Caco-2 (cell line): Measurements from ENCODE around the gene LEMD1. TPM values are rescaled to one million over a fixed set of nuclear protein-coding genes. Genes with fewer than 3 reads are reported as not detected.

Source experiments
- BruUV-seq: library from RNA; stranded (reverse); fragments of 400-500 nt; replicated peaks from 2 replicates; lab custom pipeline; 2021; lab: Mats Ljungman, UMichigan
- CTCF ChIA-PET: fragments of 300-600 bp; sonication (Branson Sonifier 250); formaldehyde crosslinking; loops from one replicate; lab custom pipeline; 2022; ENCODE audit warnings: antibody characterized with exemption; lab: Charles Lee
- POLR2A ChIA-PET: fragments of 300-600 bp; sonication (Branson Sonifier 250); formaldehyde crosslinking; loops from one replicate; lab custom pipeline; 2022; ENCODE audit warnings: antibody characterized with exemption; lab: Charles Lee
- DNase-seq, 2 experiments: peaks; one replicate each; pipeline versions ENCODE4 v3.0.0 to v3.0.0-alpha.2; 2020 to 2022
- H3K27me3 ChIP-seq: replicated peaks from 2 replicates; pipeline ENCODE4 v1.6.0; 2011; ENCODE audit warnings: low read length; ENCODE audit not compliant: control insufficient read depth, insufficient read depth
- H3K36me3 ChIP-seq: 2 replicates; pipeline ENCODE4 v1.5.1; 2011; ENCODE audit warnings: low read length; ENCODE audit not compliant: control insufficient read depth, insufficient read depth
- H3K4me1 ChIP-seq: fragments of 250-450 bp; sonication (Bioruptor Pico); 2 replicates; pipeline ENCODE4 v1.5.1; 2020; ENCODE audit warnings: mild to moderate bottlenecking
- H3K4me3 ChIP-seq: 2 replicates; pipeline ENCODE4 v1.5.1; 2011; ENCODE audit warnings: low read depth, mild to moderate bottlenecking, control low read depth, low read length
- H3K9me3 ChIP-seq: fragments of 250-450 bp; sonication (Bioruptor Pico); 2 replicates; pipeline ENCODE4 v1.5.1; 2020; ENCODE audit warnings: mild to moderate bottlenecking, moderate library complexity
- H3K27ac Mint-ChIP-seq: one replicate; pipeline ENCODE4 v1.8.0; 2022; ENCODE audit warnings: mixed read lengths; ENCODE audit not compliant: unreplicated experiment
- H3K27me3 Mint-ChIP-seq: one replicate; pipeline ENCODE4 v1.8.0; 2022; ENCODE audit warnings: mixed read lengths; ENCODE audit not compliant: insufficient read depth, unreplicated experiment
- H3K36me3 Mint-ChIP-seq: one replicate; pipeline ENCODE4 v1.8.0; 2022; ENCODE audit warnings: mild to moderate bottlenecking, mixed read lengths; ENCODE audit not compliant: insufficient read depth, unreplicated experiment
- H3K4me1 Mint-ChIP-seq: one replicate; pipeline ENCODE4 v1.8.0; 2022; ENCODE audit warnings: low read depth, mixed read lengths; ENCODE audit not compliant: unreplicated experiment
- H3K4me3 Mint-ChIP-seq: one replicate; pipeline ENCODE4 v1.8.0; 2022; ENCODE audit warnings: mild to moderate bottlenecking, moderate library complexity, mixed read lengths; ENCODE audit not compliant: unreplicated experiment
- H3K9me3 Mint-ChIP-seq: one replicate; pipeline ENCODE4 v1.8.0; 2022; ENCODE audit warnings: mixed read lengths; ENCODE audit not compliant: unreplicated experiment
- intact Hi-C: fragments of 100-400 bp; cut with micrococcal nuclease; formaldehyde crosslinking; loops from one replicate; pipeline ENCODE4 v1.10.0; 2022; ENCODE audit not compliant: unreplicated experiment
- total RNA-seq: library from RNA; stranded (reverse); gene quantifications from 2 replicates; pipeline ENCODE4 v1.2.3, GENCODE V29; 2022
- TF ChIP-seq, protein P1 (sequence below), 2 experiments: fragments of 200-600 bp in 1 of 2; IDR thresholded peaks; 1 replicate in 1 of 2; 2 replicates in 1 of 2; pipeline versions ENCODE4 v1.5.1 to v1.8.0; 2011 to 2022; ENCODE audit warnings: antibody characterized with exemption in 1 of 2, control low read depth in 1 of 2, inconsistent platforms in 1 of 2, low read depth in 1 of 2, low read length in 1 of 2, mild to moderate bottlenecking in 1 of 2, moderate library complexity in 1 of 2; ENCODE audit not compliant: insufficient read depth in 1 of 2, severe bottlenecking in 1 of 2, unreplicated experiment in 1 of 2

The LEMD1 gene
- total RNA-seq, 1 experiment from 2014 or later = not detected

DNA sequence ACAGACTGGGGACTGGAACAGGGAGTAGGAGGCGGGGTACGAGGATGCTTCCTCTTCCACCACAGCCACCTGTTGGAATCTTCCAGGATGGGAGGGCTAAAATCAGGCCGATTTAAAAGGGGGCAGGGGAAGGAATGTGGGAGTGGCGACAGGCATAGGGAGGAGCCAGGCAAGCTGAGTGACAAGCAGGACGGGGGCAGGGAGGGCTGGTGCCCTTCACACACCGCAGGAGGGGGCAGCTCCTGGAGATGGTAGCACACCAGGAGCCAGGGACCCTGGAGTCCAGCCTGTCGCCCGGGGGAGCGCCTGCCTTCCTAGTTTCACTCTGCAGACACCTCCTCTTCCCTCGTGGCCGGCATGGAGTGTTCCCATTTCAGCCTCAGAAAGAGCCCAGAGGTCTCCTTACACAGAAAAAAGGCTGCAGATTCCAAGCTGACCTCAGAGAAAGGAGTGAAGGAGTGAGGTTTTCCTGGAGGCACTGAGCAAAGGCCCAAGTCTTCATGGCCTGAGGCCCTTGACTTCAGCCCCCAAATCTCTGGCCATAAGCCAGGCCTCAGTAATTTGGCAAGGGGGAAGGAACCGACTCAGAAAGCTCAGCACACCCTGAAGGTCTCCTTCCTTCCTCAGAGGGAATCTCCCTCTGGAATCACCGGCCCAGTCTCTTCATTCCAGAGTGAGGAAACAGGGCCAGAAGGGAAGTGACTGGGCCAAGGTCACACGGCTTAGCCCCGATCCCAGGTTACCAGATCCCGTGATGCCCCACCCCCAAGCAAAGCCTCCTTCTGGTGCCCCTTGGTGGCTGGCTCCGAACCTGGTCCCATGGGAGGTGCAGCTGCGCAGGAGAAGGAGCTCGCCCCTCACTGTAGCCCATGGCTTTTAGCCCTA lies 25.8 kb upstream of the LEMD1 start:
- Mint-ChIP-seq H3K27ac (no peak overlapping the region), H3K4me3 (no peak overlapping the region), H3K4me1 (peaks cover 20% of the 10 kb centered on the region), H3K27me3 (no peaks in the 10 kb centered on the region), H3K9me3 (no peaks in the 10 kb centered on the region), H3K36me3 (no peaks in the 10 kb centered on the region)
- intact Hi-C loops = no loop called here
- no peak overlapping the region for H3K4me3 ChIP-seq
- ChIA-PET CTCF (no interaction called here), POLR2A (no interaction called here)
- no peaks in the 10 kb centered on the region for H3K9me3 ChIP-seq
- DNase-seq = no peak
- H3K36me3 ChIP-seq = no peaks in the 10 kb centered on the region
- no TSS peak for BruUV-seq
- TF ChIP-seq, protein P1, sequence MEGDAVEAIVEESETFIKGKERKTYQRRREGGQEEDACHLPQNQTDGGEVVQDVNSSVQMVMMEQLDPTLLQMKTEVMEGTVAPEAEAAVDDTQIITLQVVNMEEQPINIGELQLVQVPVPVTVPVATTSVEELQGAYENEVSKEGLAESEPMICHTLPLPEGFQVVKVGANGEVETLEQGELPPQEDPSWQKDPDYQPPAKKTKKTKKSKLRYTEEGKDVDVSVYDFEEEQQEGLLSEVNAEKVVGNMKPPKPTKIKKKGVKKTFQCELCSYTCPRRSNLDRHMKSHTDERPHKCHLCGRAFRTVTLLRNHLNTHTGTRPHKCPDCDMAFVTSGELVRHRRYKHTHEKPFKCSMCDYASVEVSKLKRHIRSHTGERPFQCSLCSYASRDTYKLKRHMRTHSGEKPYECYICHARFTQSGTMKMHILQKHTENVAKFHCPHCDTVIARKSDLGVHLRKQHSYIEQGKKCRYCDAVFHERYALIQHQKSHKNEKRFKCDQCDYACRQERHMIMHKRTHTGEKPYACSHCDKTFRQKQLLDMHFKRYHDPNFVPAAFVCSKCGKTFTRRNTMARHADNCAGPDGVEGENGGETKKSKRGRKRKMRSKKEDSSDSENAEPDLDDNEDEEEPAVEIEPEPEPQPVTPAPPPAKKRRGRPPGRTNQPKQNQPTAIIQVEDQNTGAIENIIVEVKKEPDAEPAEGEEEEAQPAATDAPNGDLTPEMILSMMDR (IDR thresholded peaks at IDR 0.05; ENCODE audit: insufficient read depth in 1 of 2, low read depth in 1 of 2, low read length in 1 of 2, severe bottlenecking in 1 of 2, unreplicated experiment in 1 of 2) = no peak
- H3K27me3 ChIP-seq = no peaks in the 10 kb centered on the region
- H3K4me1 ChIP-seq = peaks cover 32% of the 10 kb centered on the region

DNA sequence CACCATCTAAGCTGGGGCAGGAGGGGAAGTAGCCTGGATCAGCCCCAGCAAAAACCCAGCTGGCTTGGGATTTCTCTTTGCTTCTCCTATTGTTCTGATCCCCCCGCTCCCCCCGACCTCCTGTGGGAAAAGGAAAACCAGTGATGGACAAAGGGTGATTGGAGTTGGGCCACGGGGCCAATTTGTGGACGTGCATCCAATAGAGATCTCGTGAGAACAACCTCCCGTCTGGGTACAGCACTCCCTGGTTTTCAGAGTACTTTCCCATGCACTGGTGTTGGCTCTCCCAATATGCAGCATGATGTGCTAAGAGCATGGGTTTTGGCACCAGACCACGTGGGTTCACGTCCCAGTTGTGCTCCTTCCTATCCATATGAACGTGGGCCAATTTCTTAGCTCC lies 25.0 kb upstream of the LEMD1 start:
- H3K36me3 Mint-ChIP-seq = no peaks in the 10 kb centered on the region
- Histone ChIP-seq H3K36me3 (no peaks in the 10 kb centered on the region), H3K27me3 (no peaks in the 10 kb centered on the region), H3K4me3 (no peak overlapping the region), H3K9me3 (no peaks in the 10 kb centered on the region), H3K4me1 (peaks cover 32% of the 10 kb centered on the region)
- no TSS peak for BruUV-seq
- H3K27ac Mint-ChIP-seq = no peak overlapping the region
- intact Hi-C loops = no loop called here
- no peak overlapping the region for H3K4me3 Mint-ChIP-seq
- POLR2A ChIA-PET = no interaction called here
- DNase-seq = no peak
- CTCF ChIA-PET = no interaction called here
- H3K27me3 Mint-ChIP-seq = no peaks in the 10 kb centered on the region
- no peaks in the 10 kb centered on the region for H3K9me3 Mint-ChIP-seq
- TF ChIP-seq, protein P1 (IDR thresholded peaks at IDR 0.05; ENCODE audit: insufficient read depth in 1 of 2, low read depth in 1 of 2, low read length in 1 of 2, severe bottlenecking in 1 of 2, unreplicated experiment in 1 of 2) = no peak
- peaks cover 20% of the 10 kb centered on the region for H3K4me1 Mint-ChIP-seq

DNA sequence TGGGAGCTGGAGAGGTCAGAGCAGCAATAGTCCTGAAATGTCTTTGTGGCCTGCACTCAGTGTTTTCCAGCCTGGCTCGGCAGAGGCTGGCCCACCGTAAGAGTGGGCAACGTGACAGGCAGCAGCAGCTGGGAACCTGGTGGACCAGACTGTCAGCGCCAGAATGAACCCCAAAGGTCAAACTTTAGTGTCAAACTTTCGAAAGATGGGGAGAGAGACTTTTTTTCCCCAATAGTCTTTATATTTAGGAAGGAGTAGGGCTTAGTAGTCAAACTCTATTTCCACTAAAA lies 23.7 kb upstream of the LEMD1 start:
- POLR2A ChIA-PET = no interaction called here
- no peaks in the 10 kb centered on the region for H3K27me3 Mint-ChIP-seq
- H3K9me3 Mint-ChIP-seq = no peaks in the 10 kb centered on the region
- H3K4me1 ChIP-seq = peaks cover 23% of the 10 kb centered on the region
- H3K36me3 ChIP-seq = no peaks in the 10 kb centered on the region
- H3K27me3 ChIP-seq = no peaks in the 10 kb centered on the region
- H3K9me3 ChIP-seq = no peaks in the 10 kb centered on the region
- peaks cover 12% of the 10 kb centered on the region for H3K4me1 Mint-ChIP-seq
- H3K27ac Mint-ChIP-seq = no peak overlapping the region
- BruUV-seq = no TSS peak
- no peak overlapping the region for H3K4me3 ChIP-seq
- TF ChIP-seq, protein P1 (IDR thresholded peaks at IDR 0.05; ENCODE audit: insufficient read depth in 1 of 2, low read depth in 1 of 2, low read length in 1 of 2, severe bottlenecking in 1 of 2, unreplicated experiment in 1 of 2) = no peak
- CTCF ChIA-PET = no interaction called here
- no peaks in the 10 kb centered on the region for H3K36me3 Mint-ChIP-seq
- DNase-seq = no peak
- no peak overlapping the region for H3K4me3 Mint-ChIP-seq
- intact Hi-C loops = no loop called here
